ENCODE measurements around the gene ANKDD1B. TPM values are rescaled to one million over a fixed set of nuclear protein-coding genes. Genes with fewer than 3 reads are reported as not detected.
A peak's percentile ranks its signal among the peaks of the same experiment; 100 is the strongest.

Gene ANKDD1B
- total and polyA plus RNA-seq, 5 donors from 2014 or later = 0.69 to 3.3 (median 2.4) TPM

DNA sequence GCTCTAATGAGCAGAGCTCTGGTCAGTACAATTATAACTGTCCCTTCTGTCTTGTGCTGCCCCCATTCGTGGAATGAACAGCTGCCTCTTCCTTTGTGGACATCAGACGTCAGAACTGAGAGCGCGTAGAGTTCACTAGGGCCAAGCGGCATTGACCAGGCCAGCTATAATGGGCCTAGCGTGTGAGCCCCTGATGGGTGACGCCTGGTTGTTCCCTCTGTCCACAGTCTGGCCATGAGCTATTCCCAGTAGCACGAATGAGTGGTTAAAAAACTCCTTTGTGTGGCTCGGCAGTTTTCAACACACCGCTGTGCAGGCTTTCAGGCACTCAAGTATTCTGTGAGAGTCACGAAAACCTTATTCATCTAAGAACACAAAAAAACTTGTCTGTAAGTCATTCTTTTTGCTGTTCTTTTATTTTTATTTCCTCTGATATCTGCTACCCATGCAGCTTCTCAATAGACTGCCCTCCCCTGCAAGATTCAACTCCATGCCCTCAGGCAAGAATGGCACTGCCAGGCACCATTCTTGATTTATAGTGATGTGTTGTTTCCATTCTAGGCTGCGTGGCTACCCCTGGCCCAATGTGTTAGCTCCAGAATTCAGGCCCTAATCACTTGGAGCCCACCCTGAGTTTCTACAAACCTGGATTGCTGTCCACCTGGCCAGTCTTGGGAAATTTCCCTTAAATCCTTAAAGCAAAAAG lies 52.5 kb downstream of the ANKDD1B start:
- no peak overlapping the region for H3K27ac Mint-ChIP-seq

DNA sequence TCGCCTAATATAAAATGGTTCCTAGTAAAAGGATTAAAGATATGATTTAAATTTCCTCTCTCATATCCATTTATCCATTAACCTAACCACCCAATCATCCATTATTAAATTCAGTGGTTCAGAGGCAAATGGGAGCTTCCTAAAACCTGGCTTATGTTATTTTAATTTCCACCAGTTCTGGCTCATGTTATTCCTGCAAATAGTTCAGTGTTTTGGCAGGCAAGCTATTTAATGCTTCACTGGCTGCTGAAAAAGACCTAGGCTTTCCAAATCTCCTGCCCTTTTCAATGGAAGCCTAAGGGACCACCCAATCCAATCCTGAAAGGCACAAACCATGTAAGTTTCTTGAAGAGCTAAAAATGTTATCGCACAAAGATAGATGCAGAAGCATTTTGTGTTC lies 53.7 kb downstream of the ANKDD1B start:
- Histone ChIP-seq H3K4me3 (ENCODE audit: low read depth, low read length) (no peak overlapping the region), H3K9me3 (ENCODE audit: control insufficient read depth in 2 of 2, low read length in 2 of 2) (no peaks in the 10 kb centered on the region), H3K4me1 (ENCODE audit: control insufficient read depth, insufficient read depth, low read length, poor library complexity, severe bottlenecking) (peaks cover 16% of the 10 kb centered on the region), H3K27me3 (ENCODE audit: control insufficient read depth, insufficient read depth, low read length) (no peaks in the 10 kb centered on the region), H3K36me3 (ENCODE audit: control insufficient read depth, insufficient read depth, low read length) (no peaks in the 10 kb centered on the region), H3K27ac (ENCODE audit: insufficient read depth, low read length, poor library complexity, severe bottlenecking) (no peak overlapping the region)
- no peak for ATAC-seq (ENCODE audit: low read depth in 2 of 2)
- H3K36me3 Mint-ChIP-seq = no peaks in the 10 kb centered on the region
- no peak overlapping the region for H3K27ac Mint-ChIP-seq
- no peak overlapping the region for H3K4me3 Mint-ChIP-seq
- peaks cover 6 to 20% (median 13%) of the 10 kb centered on the region in 4 donors for H3K4me1 Mint-ChIP-seq
- peaks cover 0 to 1% (median 0%) of the 10 kb centered on the region in 7 donors for H3K9me3 Mint-ChIP-seq
- H3K27me3 Mint-ChIP-seq = no peaks in the 10 kb centered on the region
- DNase-seq = no peak

More for the DNA sequence above, 52.5 kb downstream of the ANKDD1B start:
- Mint-ChIP-seq H3K4me1 (peaks cover 0 to 8% (median 3%) of the 10 kb centered on the region in 4 donors), H3K27me3 (no peaks in the 10 kb centered on the region), H3K36me3 (no peaks in the 10 kb centered on the region), H3K4me3 (no peak overlapping the region), H3K9me3 (peaks cover 0 to 2% (median 0%) of the 10 kb centered on the region in 7 donors)
- Histone ChIP-seq H3K27me3 (ENCODE audit: control insufficient read depth, insufficient read depth, low read length) (no peaks in the 10 kb centered on the region), H3K4me1 (ENCODE audit: control insufficient read depth, insufficient read depth, low read length, poor library complexity, severe bottlenecking) (peaks cover 4% of the 10 kb centered on the region), H3K27ac (ENCODE audit: insufficient read depth, low read length, poor library complexity, severe bottlenecking) (no peak overlapping the region), H3K4me3 (ENCODE audit: low read depth, low read length) (no peak overlapping the region), H3K9me3 (ENCODE audit: control insufficient read depth in 2 of 2, low read length in 2 of 2) (no peaks in the 10 kb centered on the region), H3K36me3 (ENCODE audit: control insufficient read depth, insufficient read depth, low read length) (no peaks in the 10 kb centered on the region)
- DNase-seq (no peak), ATAC-seq (ENCODE audit: low read depth in 2 of 2) (no peak)

DNA sequence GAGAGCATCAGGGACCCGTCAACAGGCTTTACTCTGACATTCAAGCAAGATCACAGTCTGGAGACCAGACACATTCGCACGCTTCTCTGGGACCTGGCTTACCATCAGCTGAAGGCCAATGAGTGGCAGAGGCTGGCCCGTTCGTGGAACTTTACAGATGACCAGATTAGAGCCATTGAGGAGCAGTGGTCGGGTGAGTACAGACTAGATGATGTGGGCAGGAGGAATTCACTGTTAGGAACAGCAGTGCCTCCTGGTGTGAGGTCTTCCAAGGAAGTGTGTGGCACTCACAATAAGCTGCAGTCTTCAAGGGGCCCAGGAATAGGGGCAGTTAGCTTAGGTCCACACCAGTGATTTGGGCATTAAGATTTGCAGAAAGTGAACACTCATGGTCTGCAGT lies 55.5 kb downstream of the ANKDD1B start:
- Mint-ChIP-seq H3K27me3 (no peaks in the 10 kb centered on the region), H3K27ac (no peak overlapping the region), H3K9me3 (peaks cover 0 to 1% (median 0%) of the 10 kb centered on the region in 7 donors), H3K36me3 (peaks cover 6% of the 10 kb centered on the region), H3K4me3 (peak overlapping the region in 2 of 4 donors; percentile 4 to 43), H3K4me1 (peaks cover 6 to 32% (median 19%) of the 10 kb centered on the region in 4 donors)
- H3K36me3 ChIP-seq (ENCODE audit: control insufficient read depth, insufficient read depth, low read length) = no peaks in the 10 kb centered on the region
- DNase-seq (no peak), ATAC-seq (ENCODE audit: low read depth in 2 of 2) (no peak)
- H3K9me3 ChIP-seq (ENCODE audit: control insufficient read depth in 2 of 2, low read length in 2 of 2) = no peaks in the 10 kb centered on the region
- H3K4me3 ChIP-seq (ENCODE audit: low read depth, low read length) = no peak overlapping the region
- H3K27me3 ChIP-seq (ENCODE audit: control insufficient read depth, insufficient read depth, low read length) = no peaks in the 10 kb centered on the region
- peaks cover 16% of the 10 kb centered on the region for H3K4me1 ChIP-seq (ENCODE audit: control insufficient read depth, insufficient read depth, low read length, poor library complexity, severe bottlenecking)
- no peak overlapping the region for H3K27ac ChIP-seq (ENCODE audit: insufficient read depth, low read length, poor library complexity, severe bottlenecking)

DNA sequence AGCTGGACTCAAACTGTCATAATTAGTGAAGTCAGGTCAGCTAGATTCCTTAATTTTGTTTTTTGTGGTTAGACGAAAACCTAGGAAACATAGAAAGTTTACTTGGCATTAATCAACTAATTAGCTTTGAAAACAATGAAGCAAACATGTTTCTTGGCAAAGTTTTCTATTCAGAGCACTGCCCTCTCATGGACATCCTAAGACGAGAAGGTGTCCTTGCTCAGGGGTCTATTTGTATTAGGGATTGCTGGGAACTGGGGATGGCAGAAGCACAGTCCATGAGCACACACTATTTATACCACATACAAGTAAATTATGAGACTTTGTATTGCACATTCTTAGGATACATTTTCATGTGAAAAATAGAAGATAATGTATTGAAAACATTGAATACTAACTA lies 56.3 kb downstream of the ANKDD1B start:
- H3K9me3 Mint-ChIP-seq = peaks cover 0 to 1% (median 0%) of the 10 kb centered on the region in 7 donors
- peak overlapping the region in 1 of 3 donors; percentile 61 for H3K27ac Mint-ChIP-seq
- Histone ChIP-seq H3K27ac (ENCODE audit: insufficient read depth, low read length, poor library complexity, severe bottlenecking) (no peak overlapping the region), H3K36me3 (ENCODE audit: control insufficient read depth, insufficient read depth, low read length) (peaks cover 4% of the 10 kb centered on the region), H3K4me3 (ENCODE audit: low read depth, low read length) (no peak overlapping the region), H3K27me3 (ENCODE audit: control insufficient read depth, insufficient read depth, low read length) (no peaks in the 10 kb centered on the region), H3K9me3 (ENCODE audit: control insufficient read depth in 2 of 2, low read length in 2 of 2) (no peaks in the 10 kb centered on the region), H3K4me1 (ENCODE audit: control insufficient read depth, insufficient read depth, low read length, poor library complexity, severe bottlenecking) (peaks cover 16% of the 10 kb centered on the region)
- ATAC-seq (ENCODE audit: low read depth in 2 of 2) = no peak
- no peak overlapping the region for H3K4me3 Mint-ChIP-seq
- no peak for DNase-seq
- H3K36me3 Mint-ChIP-seq = peaks cover 11% of the 10 kb centered on the region
- H3K4me1 Mint-ChIP-seq = peaks cover 12 to 34% (median 19%) of the 10 kb centered on the region in 4 donors
- H3K27me3 Mint-ChIP-seq = no peaks in the 10 kb centered on the region

DNA sequence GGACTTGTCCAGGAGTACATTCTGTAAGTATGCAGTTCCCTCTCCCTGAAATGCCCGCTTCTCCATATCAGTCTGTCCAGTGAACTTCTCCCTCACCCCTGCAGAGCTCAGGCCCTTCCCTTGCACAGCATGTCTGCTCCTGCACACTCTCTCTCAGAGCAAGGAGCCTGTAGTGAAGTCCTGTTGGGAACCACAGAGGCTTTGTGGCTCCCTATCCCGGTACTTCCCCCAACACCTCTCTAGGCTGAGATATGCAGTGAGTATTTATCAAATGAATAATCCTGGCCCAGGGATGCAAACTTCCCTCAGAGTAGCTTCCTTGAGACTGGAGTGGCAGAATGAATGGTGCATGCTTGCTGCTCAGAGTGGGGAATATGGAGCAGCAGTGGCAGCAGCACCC lies 57.2 kb downstream of the ANKDD1B start:
- peaks cover 13 to 35% (median 19%) of the 10 kb centered on the region in 4 donors for H3K4me1 Mint-ChIP-seq
- Histone ChIP-seq H3K36me3 (ENCODE audit: control insufficient read depth, insufficient read depth, low read length) (peaks cover 4% of the 10 kb centered on the region), H3K4me1 (ENCODE audit: control insufficient read depth, insufficient read depth, low read length, poor library complexity, severe bottlenecking) (peaks cover 16% of the 10 kb centered on the region), H3K9me3 (ENCODE audit: control insufficient read depth in 2 of 2, low read length in 2 of 2) (no peaks in the 10 kb centered on the region), H3K27ac (ENCODE audit: insufficient read depth, low read length, poor library complexity, severe bottlenecking) (no peak overlapping the region), H3K4me3 (ENCODE audit: low read depth, low read length) (peak overlapping the region; percentile 81), H3K27me3 (ENCODE audit: control insufficient read depth, insufficient read depth, low read length) (no peaks in the 10 kb centered on the region)
- H3K4me3 Mint-ChIP-seq = peak overlapping the region; percentile 86 to 94 (median 88)
- peaks cover 17% of the 10 kb centered on the region for H3K36me3 Mint-ChIP-seq
- no peak for ATAC-seq (ENCODE audit: low read depth in 2 of 2)
- no peaks in the 10 kb centered on the region for H3K27me3 Mint-ChIP-seq
- peaks cover 0 to 1% (median 0%) of the 10 kb centered on the region in 7 donors for H3K9me3 Mint-ChIP-seq
- peak overlapping the region in 2 of 3 donors; percentile 93 for H3K27ac Mint-ChIP-seq
- no peak for DNase-seq

DNA sequence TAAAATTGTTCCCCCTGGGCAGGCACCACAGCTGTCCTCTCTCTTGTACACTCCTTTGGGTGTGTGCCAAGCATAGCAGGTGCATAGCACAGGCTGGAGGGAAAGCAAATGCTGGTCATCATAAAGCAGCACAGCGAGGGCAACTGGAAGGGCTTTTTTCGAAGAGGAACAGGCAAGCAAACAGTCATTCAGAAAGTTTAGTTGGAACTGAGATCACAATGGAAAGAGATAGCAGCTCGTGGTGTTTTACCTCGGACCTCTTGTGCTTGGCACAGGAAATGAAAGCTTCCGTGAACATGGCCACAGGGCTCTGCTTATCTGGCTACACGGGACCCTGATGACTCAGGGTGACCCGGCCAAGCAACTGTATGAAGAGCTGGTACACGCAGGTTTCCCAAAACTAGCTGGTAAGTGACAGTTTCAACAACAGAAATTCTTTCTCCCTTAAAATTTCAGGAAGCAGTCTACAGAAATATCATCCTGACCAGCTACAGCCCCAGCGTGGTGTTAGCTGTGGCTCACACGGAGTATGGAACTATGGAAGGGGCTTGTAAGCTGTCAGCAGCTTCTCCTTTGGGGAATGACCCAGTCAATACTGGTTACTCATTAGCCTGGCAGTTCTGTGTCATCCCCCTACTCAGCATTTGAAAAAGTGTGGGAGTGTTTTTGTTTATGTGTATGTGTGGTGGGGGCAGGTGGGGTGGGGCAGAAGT lies 57.9 kb downstream of the ANKDD1B start:
- H3K4me1 ChIP-seq (ENCODE audit: control insufficient read depth, insufficient read depth, low read length, poor library complexity, severe bottlenecking) = peaks cover 16% of the 10 kb centered on the region
- ATAC-seq (ENCODE audit: low read depth in 2 of 2) (peak; percentile 85 to 92), DNase-seq (peak in 2 of 3 donors; percentile 34 to 76)
- H3K27ac ChIP-seq (ENCODE audit: insufficient read depth, low read length, poor library complexity, severe bottlenecking) = peak overlapping the region; percentile 52
- peak overlapping the region; percentile 86 to 94 (median 88) for H3K4me3 Mint-ChIP-seq
- H3K4me1 Mint-ChIP-seq = peaks cover 13 to 35% (median 19%) of the 10 kb centered on the region in 4 donors
- H3K27me3 Mint-ChIP-seq = no peaks in the 10 kb centered on the region
- peaks cover 4% of the 10 kb centered on the region for H3K36me3 ChIP-seq (ENCODE audit: control insufficient read depth, insufficient read depth, low read length)
- no peaks in the 10 kb centered on the region for H3K27me3 ChIP-seq (ENCODE audit: control insufficient read depth, insufficient read depth, low read length)
- H3K36me3 Mint-ChIP-seq = peaks cover 18% of the 10 kb centered on the region
- H3K4me3 ChIP-seq (ENCODE audit: low read depth, low read length) = peak overlapping the region; percentile 81
- H3K27ac Mint-ChIP-seq = peak overlapping the region; percentile 93 to 99 (median 93)
- H3K9me3 ChIP-seq (ENCODE audit: control insufficient read depth in 2 of 2, low read length in 2 of 2) = no peaks in the 10 kb centered on the region
- H3K9me3 Mint-ChIP-seq = peaks cover 0 to 1% (median 0%) of the 10 kb centered on the region in 7 donors

DNA sequence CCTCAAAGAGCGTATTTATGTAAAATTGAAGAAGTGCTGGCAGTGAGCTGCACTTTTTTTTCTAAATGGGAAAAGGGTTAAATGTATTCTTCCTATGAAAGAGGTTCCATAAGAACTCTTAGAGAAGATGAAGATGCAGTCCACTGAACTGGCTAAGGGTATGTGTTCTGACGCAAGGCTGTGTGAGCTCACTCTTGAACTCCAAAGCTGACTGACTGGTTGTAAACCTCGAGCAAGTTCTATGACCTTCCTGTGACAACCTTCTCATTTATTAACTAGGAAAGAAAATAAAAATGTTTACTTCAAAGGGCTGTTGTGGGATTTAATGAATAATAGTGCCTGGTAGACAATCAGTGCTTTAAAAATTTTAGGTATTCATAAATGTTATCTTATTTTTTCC lies 59.3 kb downstream of the ANKDD1B start:
- Histone ChIP-seq H3K9me3 (ENCODE audit: control insufficient read depth in 2 of 2, low read length in 2 of 2) (no peaks in the 10 kb centered on the region), H3K36me3 (ENCODE audit: control insufficient read depth, insufficient read depth, low read length) (peaks cover 11% of the 10 kb centered on the region), H3K27ac (ENCODE audit: insufficient read depth, low read length, poor library complexity, severe bottlenecking) (no peak overlapping the region), H3K4me3 (ENCODE audit: low read depth, low read length) (no peak overlapping the region), H3K4me1 (ENCODE audit: control insufficient read depth, insufficient read depth, low read length, poor library complexity, severe bottlenecking) (peaks cover 16% of the 10 kb centered on the region), H3K27me3 (ENCODE audit: control insufficient read depth, insufficient read depth, low read length) (no peaks in the 10 kb centered on the region)
- no peak for ATAC-seq (ENCODE audit: low read depth in 2 of 2)
- peaks cover 0 to 1% (median 0%) of the 10 kb centered on the region in 7 donors for H3K9me3 Mint-ChIP-seq
- H3K36me3 Mint-ChIP-seq = peaks cover 18% of the 10 kb centered on the region
- peak overlapping the region in 1 of 4 donors; percentile 89 for H3K4me3 Mint-ChIP-seq
- no peaks in the 10 kb centered on the region for H3K27me3 Mint-ChIP-seq
- no peak for DNase-seq
- H3K27ac Mint-ChIP-seq = no peak overlapping the region
- H3K4me1 Mint-ChIP-seq = peaks cover 13 to 37% (median 19%) of the 10 kb centered on the region in 4 donors

All from CD4-positive, CD25-positive, alpha-beta regulatory T cell (primary cell).